SHP77 (cell line): ENCODE results near the gene PRKCZ.
A peak's percentile ranks its signal among the peaks of the same experiment; 100 is the strongest.
"Not testable (repeated sequence)": the region's sequence is repeated elsewhere in the genome, so short reads cannot be mapped to it uniquely, and the experiment has no call there.

Experiments used
- DNase-seq, 2 experiments: peaks; one replicate each; lab custom pipeline; 2025; lab: John Stamatoyannopoulos, UW

PRKCZ gene

DNA sequence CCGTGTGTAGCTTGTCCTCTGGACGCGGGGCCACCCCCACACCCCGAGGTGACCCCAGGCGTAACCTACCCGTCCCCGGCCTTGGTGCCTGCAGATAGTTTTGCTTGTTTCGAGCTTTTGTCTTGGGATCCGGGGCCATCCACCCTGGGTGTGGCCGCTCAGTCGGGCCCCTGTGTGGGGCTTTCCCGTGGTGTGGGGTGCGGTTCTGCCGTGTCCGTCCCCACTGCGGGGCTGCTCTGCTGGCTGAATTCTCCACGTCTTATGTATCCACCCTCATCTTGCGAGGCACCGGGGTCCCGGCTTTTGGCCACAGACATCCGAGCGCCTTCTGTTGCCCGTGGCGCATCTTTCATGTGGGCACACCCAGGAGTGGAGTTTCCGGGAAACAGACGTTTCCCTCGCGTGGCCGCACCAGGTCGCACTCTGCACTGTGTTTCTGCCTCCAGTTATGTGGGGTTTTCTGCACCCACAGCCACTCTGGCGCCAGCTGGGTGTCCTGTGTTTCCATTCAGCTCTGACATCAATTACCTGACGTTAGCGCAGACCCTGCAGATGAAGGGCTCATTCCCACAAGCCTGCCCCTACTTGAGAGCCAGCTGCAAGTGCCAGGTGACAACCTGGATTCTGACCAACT is 64.9 kb downstream of the PRKCZ start:
- peak; percentile 10 to 29 for DNase-seq

DNA sequence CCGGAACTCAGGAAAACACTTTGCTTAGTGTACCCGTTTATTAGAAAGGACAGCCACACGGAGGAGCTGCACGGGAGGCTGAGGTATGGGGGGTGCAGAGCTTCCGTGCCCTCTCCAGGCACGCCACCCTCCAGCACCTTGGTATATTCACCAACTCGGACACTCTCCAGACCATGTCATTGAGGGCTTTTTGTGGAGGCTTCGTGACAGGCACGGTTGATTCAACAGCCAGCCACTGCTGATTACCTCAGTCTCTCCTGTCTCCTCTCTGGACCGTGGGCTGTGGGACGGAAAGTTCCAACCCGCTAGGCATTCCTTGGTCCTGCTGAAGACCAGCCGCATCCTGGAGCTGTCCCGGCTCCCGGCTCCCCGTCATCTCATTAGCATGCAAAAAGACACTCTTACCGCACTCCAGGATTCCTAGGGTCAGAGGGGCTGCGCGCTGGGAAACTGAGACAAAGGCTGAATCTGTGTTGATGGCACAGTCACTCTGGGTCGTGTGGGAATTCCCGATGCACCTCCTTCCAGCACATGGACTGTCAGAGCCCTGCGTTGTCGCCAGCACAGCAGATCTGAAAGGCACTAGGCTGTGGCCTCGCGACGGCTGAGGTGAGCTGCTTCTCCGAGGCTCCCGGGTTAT is 65.6 kb downstream of the PRKCZ start:
- peak in 1 of 2 experiments; percentile 29 for DNase-seq

DNA sequence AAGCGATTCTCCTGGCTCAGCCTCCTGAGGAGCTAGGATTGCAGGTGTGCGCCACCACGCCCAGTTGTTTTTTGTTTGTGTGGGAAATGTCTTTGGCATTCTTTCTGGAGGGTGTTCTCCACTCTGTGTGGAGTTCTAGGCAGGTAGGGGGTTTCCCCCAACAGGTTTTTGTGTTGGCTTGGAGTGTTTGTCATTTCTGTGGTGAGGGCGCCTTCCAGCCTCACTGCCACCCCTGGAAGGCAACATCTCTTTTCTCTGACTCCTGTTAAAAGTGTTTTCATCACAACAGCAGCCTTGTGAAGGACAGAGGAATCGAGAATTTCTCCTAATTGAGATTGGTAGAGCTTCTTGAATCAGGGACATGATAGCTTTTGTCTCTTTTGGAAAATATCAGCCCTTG is 69.7 kb downstream of the PRKCZ start:
- no peak for DNase-seq

DNA sequence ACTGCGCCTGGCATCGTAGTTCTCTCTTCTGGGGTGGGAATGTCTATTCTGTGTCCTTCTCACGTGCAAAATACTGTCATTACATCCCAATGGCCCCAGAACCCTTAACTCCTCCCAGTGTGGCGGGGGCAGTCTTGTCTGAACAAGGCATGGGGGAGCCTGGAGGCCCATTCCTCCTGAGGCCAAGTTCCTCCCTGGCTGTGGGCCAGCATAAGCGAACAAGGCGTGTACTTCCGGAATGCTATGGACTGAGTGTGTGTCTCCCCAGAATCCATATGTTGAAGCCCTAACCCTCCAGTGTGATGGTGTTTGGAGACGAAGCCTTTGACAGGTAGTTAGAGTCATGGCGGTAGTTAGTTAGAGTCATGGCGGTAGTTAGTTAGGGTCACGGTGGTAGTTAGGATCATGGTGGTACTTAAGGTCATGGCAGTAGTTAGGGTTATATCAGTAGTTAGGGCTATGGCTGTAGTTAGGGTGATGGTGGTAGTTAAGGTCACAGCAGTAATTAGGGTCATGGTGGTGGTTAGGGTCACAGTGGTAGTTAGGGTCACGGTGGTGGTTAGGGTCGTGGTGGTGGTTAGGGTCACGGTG is 71.0 kb downstream of the PRKCZ start:
- no peak for DNase-seq

DNA sequence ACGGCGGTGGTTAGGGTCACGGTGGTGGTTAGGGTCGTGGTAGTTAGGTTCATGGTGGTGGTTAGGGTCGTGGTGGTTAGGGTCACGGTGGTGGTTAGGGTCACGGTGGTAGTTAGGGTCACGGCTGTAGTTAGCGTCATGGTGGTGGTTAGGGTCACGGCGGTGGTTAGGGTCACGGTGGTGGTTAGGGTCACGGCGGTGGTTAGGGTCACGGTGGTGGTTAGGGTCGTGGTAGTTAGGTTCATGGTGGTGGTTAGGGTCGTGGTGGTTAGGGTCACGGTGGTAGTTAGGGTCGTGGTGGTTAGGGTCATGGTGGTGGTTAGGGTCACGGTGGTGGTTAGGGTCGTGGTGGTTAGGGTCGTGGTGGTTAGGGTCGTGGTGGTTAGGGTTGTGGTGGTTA is 71.6 kb downstream of the PRKCZ start:
- not testable (repeated sequence) for DNase-seq

DNA sequence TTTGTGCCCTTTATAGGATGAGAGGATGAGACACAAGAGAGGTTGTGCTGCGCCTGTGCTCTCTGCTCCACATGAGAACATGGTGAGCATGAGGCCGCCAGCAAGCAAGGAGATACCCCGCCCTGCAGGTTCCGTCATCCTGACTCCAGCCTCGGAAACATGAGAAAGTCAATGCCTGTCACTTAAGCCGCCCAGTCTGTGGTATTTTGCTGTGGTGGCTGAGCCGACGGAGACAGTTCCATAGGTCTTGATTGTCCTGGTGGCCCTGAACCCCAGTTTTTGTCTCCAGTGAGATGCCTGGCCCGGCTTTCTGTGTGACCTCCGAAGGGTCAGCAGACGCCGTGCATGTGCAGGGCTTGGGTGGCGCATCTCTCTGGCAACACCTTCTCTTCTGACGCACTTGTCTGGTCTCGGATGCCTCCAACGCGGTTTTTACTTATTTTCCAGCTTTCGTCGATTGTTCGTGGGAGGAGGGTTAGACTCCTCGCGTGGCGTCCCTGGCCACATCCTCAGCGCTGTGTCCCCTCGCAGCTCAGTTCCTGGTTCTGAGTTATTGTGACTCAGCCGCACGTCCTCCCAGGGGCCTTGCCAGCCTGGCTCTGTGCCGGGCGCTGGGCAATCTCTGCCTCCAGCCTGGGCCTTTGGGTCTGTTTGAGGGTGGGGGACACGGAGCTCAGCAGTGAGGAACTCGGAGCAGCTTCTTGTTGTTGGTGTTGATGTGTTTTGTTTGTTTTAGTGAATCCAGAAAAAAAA is 74.4 kb downstream of the PRKCZ start:
- no peak for DNase-seq

DNA sequence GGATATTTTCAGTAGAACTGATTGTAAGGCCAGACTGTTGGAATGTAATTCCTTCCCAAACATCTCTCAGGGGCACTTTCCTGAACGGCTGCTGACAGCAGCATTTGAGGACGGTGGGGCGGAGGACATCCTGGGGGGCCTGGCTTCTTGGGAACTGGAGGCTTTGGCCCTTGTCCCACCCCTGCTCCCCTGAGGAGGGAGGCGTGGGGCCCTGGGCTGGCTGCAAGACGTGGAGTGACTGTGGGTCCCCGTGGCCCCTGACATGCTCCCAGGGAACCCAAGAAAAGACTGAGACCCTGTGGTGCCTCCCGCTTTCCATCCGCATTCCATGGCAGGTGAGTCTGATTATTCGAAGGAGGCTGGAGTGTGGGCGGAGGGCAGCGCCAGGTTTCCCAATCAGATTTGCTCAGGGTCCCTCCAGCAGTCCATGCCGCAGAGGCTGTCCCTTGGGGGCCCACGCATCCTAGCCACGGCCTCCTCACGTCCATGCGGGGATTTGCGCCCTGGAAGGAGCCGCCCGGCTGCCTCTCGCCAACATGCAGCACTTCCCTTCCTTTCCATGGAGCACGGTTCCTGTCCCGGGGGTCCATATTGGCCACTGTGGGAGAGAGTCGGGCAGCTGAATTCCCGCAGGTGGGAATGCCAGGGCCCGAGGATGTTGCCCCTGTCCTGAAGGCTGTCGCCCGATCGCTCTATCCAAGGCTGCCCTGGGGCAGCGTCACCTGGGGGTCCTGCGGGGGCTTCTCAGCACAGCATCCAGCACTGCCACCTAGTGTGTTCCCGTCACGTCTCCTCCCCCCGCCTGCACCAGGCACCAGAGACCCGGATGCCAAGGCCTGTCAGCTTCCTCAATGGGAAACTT is 75.4 kb downstream of the PRKCZ start:
- DNase-seq: no peak

DNA sequence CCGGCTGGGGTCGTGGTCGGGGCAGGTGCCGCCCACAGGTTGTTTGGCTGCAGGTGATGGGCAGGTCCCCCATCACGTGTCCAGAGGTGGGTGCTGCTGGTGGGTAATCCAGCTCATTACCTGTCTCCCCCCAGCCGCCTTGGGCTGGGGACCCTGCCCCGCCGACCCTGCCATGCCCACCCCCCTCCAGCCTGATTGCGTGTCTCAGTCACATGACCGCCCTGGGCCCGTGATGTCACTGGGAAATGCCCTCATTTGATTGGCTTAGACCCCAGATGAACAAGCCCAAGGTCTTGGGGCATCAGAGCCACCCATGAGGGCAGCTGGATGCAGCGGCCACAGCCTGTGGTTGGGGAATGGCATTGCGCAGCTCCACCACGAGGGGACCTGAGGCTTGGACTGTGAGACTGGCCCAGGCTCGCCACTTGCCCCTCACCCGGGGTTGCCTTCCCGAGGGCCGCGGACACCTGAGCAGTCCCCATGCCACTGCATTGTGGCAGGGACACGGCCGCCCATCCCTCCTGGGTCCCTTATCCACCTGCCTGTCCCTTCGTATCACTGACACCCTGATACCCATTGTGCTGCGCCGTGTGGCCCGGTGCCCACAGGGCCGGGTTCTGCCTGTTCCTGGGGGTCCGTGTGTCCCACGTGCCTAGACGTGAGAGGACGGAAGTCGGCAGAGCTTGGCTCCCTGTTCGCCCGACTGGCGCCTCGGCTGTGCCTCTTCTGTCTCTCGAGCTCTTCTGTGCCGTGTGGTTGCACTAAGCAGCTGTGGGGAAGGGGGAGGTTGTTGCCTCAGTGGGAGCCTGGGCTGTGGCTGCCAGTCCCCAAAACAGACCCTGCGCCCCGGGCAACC is 76.3 kb downstream of the PRKCZ start:
- DNase-seq: no peak

DNA sequence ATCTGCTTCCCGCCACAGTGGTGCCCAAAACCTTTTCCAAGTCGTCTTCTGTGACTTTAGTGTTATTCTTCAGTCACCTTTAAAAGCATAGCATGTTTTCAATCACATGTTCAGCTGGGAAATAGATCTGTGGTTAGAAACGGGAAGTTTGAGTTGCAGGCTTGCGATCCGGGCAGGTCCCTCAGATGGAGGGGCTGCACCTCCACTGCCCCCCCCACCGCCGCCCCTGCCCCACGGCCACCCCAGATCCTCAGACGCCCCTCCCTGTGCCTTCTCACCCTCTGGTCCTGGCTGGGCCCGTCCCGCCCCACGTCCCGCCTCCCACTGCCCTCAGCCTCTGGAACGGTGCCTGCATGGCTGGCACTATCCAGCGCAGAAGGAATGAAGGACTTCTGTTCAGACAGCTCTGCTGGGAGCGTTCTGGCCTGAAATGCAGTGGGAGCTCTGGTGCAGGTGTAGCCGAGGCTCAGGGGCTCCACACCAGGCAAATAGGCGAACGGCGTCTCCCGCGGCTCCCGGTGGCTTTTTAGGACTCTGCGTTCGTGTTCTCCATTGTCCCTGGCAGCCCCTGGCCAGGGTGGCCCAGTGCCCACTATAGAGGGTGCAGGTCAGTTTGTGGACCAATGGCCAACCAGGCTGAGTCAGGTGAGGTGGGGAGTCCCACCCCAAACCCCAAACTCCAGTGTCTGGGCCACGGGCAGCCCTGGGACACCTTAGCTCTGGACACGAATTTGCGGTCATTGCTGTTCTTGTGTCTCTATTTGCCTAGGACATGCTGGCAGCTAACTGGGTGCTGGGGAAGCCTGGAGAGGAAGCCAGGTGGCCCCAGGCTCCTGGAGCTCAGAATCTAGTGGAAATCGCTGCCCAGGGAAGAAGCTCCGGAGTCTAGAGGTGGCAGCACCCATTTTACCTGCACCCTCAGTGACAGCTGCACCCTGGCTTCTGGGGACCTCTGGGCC is 77.3 kb downstream of the PRKCZ start:
- DNase-seq: no peak

DNA sequence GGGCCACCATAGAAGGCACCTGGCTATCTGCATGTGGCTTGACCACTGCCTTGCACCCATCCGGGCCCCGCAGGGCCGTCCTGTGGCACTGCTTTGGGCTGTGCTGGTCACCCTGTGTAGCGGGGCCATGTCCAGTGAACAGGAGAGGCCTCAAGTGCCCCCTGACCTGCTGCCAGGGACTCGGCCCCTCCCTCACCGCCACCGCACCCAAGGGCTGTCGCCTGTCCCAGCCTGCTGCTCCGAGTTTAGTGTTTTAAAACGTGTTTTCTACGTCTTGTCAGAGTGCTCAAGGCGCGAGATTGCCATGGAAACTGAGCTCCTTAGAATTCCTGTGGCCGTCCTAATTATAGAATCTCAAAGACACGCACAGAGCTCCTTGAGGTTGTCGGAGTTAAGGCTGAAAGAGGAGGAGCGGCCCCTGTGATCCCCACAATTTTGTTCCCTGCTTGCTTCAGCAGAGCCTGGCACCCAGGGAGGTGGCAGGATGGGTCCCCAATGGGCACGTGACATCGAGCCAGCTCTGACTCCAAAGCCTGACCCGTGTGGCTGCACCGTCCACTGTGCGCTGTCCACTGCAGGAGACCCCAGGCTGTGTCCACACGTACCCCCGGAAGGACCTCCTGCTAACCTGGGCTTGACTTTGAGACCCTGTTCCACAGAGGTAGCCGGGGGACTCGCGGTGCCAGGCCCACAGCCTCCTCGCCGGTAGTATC is 78.1 kb downstream of the PRKCZ start:
- DNase-seq: no peak

DNA sequence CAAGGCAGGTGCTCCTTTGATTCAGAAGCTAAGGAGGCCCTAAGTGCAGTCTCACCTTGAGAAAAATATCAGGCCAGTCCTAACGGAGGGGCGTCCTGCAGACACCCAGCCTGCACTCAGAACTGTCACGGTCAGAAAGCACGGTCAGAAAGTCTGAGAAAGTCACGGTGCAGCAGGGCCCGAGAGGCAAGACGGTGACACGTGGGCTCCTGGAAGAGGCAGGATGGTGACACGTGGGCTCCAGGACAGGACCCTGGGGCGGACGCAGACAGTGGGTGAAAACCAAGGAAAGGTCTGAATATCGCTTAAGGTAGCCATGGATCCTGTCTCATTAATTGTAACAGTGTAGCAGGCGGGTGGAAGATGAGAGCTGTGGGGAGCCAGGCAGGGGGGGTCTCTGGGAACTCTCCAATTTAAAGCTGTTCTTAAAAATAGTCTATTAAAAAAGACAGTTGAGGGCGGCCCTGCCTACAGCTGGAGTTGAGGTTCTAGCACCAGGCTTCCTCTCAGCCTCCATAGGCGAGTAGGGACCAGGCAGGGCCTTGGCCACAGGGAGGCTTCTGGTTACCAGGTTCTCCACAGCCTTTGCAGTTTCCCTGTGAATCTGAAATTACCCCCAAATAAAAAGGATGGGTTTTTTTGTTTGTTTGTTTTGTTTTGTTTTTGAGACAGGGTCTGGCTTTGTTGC is 79.2 kb downstream of the PRKCZ start:
- no peak for DNase-seq

DNA sequence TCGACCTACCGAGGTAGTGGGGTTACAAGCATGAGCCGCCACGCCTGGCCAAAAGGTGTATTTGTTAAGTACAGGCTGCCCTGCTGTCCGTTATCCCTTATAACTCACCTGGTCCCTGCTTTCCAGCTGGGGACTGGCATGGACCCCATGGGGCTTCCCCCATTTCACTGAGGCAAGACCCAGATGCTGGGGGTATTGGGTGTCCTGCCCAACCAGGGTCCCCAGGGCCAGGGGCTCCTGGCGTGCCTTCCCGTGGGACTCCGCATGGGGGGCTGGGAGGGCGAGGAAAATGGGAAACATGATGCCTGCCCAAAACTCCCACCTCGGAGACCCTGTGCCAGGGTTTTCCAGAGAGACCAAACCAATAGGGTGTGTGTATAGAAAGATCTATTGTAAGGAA is 79.9 kb downstream of the PRKCZ start:
- DNase-seq: no peak

DNA sequence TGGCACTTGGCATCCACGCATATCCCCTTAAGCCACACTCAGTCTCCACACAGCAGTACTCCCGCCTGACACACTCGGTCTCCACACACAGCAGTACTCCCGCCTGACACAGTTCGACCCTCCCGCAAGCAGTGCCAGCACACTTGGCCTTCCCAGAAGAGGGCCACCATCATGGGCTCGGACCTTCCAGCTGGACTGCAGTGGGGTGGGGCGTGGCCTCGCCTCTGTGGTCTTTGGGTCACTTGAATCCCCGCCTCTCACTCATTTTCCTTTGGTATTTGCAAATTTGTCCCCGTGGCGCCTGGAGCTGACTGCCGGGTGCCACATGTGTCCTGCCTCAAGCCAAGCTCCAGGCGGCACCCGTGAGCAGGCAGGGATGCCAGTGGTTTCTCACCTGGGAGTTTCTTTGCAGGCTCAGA is 80.7 kb downstream of the PRKCZ start:
- no peak for DNase-seq

DNA sequence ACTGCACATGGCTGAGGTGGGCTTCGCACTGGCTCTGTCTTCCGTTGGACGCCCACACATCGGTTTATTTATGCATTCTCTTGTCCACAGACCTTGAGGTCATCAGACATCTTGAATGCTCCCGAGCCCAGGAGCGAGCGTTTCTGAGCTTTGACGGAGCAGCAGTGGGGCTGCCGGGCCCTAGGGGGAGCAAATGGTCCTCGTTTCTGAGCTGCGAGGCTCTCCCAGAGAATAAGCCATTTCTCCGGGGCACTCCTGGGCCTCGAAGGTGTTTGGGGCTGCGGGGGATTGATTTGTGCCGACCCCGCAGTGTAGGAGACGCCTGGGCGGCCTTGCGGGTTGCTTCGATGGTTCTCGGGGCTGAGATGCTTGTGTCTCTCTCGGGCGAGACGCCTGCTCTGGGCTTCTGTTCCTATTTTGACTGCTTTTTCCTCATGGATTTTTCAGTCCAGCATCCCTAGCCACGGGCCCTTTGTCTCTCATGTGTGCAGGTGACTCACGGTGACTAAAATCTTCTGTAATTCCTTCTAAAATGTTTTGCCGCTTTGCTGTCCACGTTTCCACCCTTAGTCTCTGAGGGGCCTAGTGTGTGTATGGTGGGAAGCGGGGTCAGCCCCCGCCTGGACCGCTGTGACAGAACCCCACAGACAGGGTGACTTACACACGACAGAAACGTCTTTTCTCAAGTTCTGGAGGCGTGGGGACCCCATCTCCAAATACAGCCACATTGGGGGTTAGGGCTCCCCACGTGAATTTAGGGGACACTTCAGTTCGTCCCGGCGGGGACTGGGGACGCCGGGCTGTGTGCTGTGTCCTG is 82.2 kb downstream of the PRKCZ start:
- DNase-seq: peak; percentile 12 to 33

DNA sequence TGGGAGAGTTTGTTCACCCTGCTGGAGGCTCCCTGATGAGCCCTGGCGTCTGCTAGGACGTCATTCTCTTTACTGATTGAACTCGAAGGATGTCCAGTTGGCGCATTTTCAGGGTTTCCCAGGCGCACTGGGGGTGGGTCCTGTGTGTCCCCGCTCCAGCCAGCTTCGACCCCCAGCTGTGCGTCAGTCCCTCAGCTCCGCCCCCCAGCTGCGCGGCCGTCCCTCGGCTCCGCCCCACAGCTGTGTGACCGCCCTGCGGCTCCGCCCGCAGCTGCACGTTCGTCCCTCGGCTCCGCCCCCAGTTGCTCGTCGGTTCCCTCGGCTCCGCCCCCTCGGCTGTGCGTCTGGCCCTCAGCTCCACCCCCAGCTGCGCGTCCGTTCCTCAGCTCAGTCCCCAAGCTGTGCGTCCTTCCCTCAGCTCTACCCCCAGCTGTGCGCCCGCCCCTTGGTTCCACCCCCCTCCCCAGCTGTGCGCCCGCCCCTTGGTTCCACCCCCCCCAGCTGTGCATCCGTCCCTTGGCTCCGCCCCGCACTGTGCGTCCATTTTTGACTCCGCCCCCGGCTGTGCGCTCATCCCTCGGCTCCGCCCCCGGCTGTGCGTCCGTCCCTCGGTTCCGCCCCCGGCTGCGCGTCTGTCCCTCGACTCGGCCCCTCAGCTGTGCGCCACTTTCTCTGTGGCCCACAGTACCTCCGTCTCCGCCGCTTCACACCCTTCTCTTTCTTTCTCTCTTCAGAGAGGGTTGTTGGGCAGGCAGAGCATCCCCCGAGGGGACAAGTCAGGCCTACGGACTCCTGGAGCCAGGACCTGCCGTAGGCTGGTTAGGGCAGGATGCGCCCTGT is 83.0 kb downstream of the PRKCZ start:
- peak; percentile 90 to 96 for DNase-seq

DNA sequence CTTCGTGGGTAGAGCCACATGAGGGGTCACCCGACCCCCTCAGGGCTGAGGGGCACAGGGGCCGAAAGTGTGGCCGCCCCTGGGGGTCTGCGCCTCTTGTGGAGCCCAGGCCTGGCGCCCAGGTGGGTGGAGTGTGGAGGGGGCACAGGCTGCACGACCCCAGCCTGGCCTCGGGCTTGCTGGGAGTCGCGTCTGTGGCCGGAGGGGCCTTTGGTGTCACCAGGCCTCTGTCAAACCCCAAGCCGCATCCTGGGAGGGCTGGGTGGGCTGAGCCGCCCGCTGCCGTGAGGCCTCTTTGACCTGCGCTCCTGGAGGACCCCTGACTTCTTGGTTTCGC is 83.6 kb downstream of the PRKCZ start:
- no peak for DNase-seq

DNA sequence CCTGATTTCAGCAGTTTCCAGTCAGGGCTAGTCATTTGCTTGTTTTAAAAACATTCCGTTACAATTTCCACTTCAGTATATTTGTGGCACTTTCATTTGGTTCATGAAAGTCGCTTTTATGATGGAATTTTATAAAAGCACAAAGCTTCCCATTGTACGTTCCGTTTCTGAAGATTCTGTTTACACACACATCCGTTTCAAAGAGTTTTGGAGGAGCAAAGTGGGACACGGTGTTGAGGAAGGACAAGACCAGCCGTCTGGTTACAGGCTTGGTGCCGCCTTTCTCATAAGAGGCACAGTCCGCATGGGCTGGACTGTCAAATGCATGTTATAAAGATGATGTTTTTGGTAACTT is 84.0 kb downstream of the PRKCZ start:
- no peak for DNase-seq
